IPS DF 4.7 (cell line): ENCODE data around the gene PARP3.
"Not testable (repeated sequence)": the region's sequence is repeated elsewhere in the genome, so short reads cannot be mapped to it uniquely, and the experiment has no call there.

Experiments
- DNase-seq: peaks from one replicate; pipeline ENCODE4 v3.0.0-alpha.2; 2013; ENCODE audit warnings: low spot score; ENCODE audit errors: extremely low read depth

PARP3 gene

GRCh38 chr3:51985063-51985462 is 42.9 kb downstream of the PARP3 start:
- no peak for DNase-seq

GRCh38 chr3:51986010-51986947 is 44.1 kb downstream of the PARP3 start:
- DNase-seq: no peak

GRCh38 chr3:51987568-51987967 is 45.4 kb downstream of the PARP3 start:
- no peak for DNase-seq

GRCh38 chr3:51988286-51989146 is 46.4 kb downstream of the PARP3 start:
- no peak for DNase-seq

GRCh38 chr3:51990501-51990971 is 48.4 kb downstream of the PARP3 start:
- DNase-seq: not testable (repeated sequence)

GRCh38 chr3:51992017-51992682 is 50.0 kb downstream of the PARP3 start:
- no peak for DNase-seq

GRCh38 chr3:51993657-51994056 is 51.5 kb downstream of the PARP3 start:
- DNase-seq: not testable (repeated sequence)

GRCh38 chr3:51994530-51994929 is 52.4 kb downstream of the PARP3 start:
- DNase-seq: no peak

- no peak for DNase-seq
These were observed 53.4 kb downstream of the PARP3 start, which contains the start of gene RPL29 for GRCh38 chr3:51995346-51996163. RPL29 (minus strand) TSS chr3:51995895; CDS start chr3:51995461, 434 bp downstream.

GRCh38 chr3:51997172-51997571 is 55.0 kb downstream of the PARP3 start:
- no peak for DNase-seq

GRCh38 chr3:51997935-51998596 is 55.9 kb downstream of the PARP3 start:
- no peak for DNase-seq
